ENCODE measurements around the gene ST3GAL4. TPM values are rescaled to one million over a fixed set of nuclear protein-coding genes. Genes with fewer than 3 reads are reported as not detected.

The ST3GAL4 gene
- total RNA-seq, 1 experiment from 2014 or later, result 54.0 TPM

DNA sequence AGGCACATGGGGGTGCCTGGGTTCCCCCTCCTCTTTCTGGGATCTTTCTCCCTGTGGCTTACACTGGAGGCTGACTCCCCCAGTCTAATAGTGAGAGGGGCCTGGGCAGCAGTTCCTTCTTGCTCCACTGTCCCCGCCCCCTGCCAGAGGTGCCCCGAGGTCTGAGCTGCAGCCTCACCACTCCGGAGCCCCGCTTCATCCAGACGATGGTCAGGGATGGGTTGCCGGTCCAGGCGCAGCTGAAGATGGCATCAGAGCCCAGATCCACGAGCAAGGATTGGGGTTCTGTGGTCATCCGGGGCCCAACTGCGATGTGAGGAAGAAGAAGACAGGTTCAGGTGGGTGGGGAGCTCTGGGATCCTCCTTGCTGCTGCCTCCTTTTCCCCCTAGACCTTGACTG, 91.1 kb downstream of the ST3GAL4 start:
- no peak for DNase-seq (ENCODE audit: low read depth)
- in situ Hi-C loops (cut with HindIII; ENCODE audit: low pct_unique_long_range_greater_than_20kb, low sequenced_read_pairs), result no loop called here

DNA sequence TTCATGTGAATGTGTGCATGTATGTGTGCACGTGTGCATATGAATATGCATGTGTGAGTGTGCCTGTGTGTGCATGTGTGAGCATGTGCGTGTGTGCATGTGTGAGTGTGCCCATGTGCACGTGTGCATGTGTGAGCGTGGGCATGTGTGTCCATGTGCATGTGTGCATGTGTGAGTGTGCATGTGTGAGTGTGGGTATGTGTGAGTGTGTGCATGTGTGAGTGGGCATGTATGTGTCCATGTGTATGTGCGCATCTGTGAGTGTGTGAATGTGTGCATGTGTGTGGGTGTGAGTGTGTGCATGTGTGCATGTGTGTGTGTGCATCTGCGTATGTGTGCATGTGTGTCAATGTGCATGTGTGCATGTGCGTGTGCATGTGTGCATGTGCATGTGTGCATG, 94.7 kb downstream of the ST3GAL4 start:
- in situ Hi-C loops (cut with HindIII; ENCODE audit: low pct_unique_long_range_greater_than_20kb, low sequenced_read_pairs), result no loop called here
- no peak for DNase-seq (ENCODE audit: low read depth)

DNA sequence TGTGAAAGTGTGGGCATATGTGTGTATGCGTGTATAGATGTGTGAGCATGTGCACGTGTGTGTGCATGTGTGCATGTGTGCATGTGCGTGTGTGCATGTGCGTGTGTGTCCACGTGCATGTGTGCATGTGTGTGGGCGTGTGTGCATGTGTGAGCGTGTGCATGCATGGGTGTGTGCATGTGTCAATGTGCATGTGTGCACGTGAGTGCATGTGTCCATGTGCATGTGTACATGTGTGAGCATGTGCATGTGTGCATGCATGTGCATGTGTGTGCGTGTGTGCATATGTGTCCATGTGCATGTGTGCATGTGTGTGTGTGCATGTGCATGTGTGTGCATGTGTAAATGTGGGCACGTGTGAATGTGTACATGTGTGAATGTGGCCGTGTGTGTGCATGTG, 95.3 kb downstream of the ST3GAL4 start:
- no peak for DNase-seq (ENCODE audit: low read depth)
- in situ Hi-C loops (cut with HindIII; ENCODE audit: low pct_unique_long_range_greater_than_20kb, low sequenced_read_pairs), result no loop called here

DNA sequence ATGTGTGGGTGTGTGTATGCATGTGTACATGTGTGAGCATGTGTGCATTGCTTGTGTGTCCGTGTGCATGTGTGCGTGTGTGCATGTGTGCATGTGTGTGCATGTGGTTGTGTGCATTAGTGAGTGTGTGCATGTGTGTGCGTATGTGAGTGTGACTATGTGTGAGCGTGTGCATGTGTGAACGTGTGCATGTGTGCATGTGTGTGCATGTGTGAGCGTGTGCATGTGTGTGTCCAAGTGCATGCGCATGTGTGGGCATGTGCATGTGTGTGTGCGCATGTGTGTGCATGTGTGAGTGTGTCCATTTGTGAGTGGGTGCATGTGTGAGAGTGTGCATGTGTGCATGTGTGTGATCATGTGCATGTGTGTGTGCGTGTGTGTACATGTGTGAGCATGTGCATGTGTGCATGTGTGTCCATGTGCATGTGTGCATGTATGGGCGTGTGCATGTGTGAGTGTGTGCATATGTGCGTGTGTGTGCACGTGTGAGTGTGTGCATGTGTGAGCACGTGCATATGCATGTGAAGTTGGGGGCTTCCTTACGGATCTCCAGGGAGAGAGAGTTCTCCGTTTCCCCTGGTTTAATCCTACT, 95.8 kb downstream of the ST3GAL4 start:
- in situ Hi-C loops (cut with HindIII; ENCODE audit: low pct_unique_long_range_greater_than_20kb, low sequenced_read_pairs), result no loop called here
- no peak for DNase-seq (ENCODE audit: low read depth)

DNA sequence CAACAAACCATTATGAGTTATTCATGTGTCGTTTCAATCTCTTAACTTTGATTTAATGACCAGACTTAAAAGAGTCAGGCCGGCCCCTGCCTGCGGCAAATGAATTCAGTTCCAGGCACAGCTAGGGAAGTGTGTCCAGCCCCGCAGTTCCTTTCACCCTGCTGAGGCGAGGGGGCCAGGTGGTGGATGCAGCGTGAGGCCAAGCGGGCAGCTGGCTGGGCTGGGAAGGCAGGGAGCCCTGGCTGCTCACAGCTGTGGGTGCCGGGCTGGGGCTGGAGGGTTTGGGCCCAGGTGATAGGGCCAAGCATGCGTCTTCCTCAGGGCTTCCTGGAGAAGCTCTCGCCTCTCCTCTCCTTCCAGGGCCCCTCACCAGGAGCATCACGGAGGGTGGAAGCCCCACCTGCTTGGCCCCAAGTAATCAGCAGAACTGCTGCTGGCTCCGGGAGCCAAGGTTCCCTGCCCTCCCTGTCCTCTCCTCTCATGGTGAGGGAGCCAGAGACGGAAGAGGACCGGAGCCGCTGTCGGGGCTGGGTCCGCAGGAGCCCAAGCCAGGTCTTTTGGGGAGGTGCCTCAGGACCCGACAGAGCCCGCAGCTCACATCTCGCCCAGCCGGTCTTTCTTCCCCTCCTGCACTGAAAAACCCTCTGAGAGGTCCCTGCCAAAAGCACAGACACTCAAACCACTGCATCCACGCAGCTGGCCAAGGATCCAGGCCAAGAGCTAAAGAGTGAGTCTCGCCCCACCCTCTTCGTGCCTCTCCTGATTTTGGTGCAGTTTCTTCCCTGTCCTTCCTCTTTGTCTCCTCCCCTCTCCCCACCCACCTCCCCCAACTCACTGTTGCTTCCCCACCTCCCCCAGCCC, 97.0 kb downstream of the ST3GAL4 start:
- in situ Hi-C loops (cut with HindIII; ENCODE audit: low pct_unique_long_range_greater_than_20kb, low sequenced_read_pairs), result no loop called here
- no peak for DNase-seq (ENCODE audit: low read depth)

DNA sequence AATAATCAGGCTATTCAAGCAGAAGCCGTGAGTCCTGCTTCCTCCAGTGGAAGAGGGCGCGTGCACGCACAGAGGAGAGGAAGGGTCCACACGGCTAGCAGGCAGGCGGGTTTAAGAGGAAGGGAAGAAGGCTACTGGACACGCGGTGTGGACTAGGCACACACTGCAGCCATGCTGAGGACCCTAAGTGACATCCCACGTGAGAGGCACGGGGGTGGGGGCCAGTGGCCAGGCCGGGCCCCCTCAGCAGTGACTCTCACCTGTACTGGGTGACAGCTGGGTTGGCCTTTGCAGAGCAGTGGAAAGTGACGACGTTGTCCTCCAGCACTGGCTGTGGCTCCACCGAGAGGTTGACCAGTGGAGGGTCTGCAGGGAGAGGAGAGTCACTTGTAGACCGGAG, 100.6 kb downstream of the ST3GAL4 start:
- in situ Hi-C loops (cut with HindIII; ENCODE audit: low pct_unique_long_range_greater_than_20kb, low sequenced_read_pairs), result no loop called here
- no peak for DNase-seq (ENCODE audit: low read depth)

DNA sequence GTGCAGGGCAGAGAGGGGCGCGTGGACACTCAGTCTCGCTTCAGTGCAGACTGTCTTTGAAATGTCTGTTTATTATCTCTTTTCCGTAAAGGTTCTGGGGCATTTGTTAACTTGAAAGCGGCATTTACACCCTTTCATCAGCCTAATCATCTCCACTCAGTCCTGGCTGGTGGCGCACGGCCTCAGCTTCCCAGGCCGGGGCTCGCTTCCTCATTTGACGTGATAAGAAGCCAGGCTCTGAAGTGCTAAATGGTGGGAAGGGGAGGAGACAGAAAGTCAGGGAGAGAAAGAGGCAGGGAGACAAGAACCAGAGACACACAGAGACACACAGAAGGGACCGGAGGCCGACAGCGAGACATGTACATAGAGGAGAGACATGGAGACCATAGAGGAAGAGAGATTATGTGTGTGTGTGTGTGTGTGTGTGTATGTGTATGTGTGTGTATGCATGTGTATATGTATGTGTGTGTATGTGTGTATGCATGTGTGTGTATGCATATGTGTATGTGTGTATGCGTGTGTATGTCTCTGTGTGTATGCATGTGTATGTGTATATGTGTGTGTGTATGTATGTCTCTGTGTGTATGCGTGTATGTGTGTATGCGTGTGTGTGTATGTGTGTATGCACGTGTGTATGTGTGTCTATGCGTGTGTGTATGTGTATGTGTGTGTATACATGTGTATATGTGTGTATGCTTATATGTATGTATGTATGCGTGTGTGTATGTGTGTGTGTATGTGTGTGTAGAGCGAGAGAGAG, 101.5 kb downstream of the ST3GAL4 start:
- in situ Hi-C loops (cut with HindIII; ENCODE audit: low pct_unique_long_range_greater_than_20kb, low sequenced_read_pairs), result no loop called here

DNA sequence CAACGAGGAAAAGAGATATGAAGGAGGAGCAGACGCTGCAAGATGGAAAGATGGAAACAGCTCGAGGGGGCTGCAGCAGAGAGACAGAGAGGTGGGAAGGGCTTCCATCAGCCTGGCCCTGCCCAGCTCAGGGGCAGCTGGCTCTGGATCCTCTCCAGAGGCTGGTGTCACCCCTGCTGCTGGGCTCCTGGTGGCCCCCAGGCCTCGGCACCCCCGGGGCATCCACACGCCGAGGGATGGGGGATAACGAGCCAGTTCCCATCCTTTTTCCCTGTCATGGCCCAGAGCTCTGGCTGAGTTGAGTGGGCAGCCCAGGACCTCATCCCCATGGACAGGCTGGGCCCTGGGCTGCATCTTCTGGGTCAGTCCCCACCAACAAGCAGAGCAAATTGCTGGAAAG, 102.3 kb downstream of the ST3GAL4 start:
- no peak for DNase-seq (ENCODE audit: low read depth)
- in situ Hi-C loops (cut with HindIII; ENCODE audit: low pct_unique_long_range_greater_than_20kb, low sequenced_read_pairs), result no loop called here

More for the DNA sequence above, 101.5 kb downstream of the ST3GAL4 start:
- no peak for DNase-seq (ENCODE audit: low read depth)

DNA sequence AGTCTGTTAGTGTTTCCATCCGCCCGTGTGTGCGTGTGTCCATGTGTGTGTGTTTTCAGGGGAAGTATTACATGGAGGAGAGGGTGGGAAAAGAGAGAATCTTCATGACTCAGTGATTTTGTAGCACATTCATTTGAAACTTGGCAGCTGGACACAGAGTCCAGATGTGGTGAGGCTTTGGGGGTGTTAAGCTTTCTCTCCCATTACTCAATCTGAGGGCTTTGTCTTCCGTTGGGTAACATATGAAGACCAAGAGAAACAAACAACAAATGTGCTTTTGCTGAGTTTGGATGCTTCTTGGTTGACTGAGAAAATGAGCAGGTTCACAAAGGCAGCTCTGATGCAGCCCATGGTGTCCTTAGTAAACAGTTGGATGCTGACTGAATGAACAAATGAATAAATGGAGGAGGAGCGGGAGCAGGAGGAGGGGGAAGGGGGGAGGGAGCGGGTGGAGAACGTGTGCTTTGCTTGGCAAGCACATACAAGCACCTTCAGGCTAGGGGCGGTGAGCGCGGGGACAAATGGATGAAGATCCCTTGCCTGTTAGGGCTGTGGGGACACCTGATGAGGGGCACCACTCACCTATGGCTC, 104.3 kb downstream of the ST3GAL4 start:
- DNase-seq (ENCODE audit: low read depth), result no peak
- in situ Hi-C loops (cut with HindIII; ENCODE audit: low pct_unique_long_range_greater_than_20kb, low sequenced_read_pairs), result no loop called here

DNA sequence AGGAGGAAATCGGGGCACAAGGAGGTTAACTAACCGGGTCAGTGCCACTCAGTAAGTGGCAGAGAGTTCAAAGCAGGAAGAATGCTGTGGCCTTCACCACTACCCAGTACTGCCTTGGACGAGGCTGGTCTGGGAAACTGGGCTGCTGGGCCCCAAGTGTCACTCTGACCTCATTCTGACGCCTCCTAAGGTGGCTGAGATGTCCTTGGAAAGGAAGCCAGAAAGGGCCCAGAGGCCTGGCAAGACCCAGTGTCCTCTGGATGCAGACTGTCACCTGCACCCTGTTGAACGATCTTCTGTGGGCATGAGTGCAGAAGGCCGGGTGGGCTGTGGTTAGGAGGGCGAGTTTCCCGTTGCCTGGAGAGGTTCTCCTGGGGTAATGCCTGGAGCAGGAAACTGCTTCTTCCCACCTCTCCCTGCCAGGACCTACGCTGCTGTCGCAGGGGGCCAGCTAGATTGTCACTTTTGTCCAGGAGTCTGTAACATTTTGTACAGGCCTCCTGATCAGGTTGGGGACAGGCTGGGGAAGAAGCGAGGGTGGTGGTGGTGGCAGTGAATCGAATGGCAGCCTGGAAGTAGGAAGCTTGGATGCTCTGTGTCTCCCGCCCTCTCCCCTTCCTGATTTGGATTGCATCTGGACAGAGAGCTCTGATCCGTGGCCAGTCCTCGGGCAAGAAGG, 105.1 kb downstream of the ST3GAL4 start:
- DNase-seq (ENCODE audit: low read depth), result no peak
- in situ Hi-C loops (cut with HindIII; ENCODE audit: low pct_unique_long_range_greater_than_20kb, low sequenced_read_pairs), result no loop called here

DNA sequence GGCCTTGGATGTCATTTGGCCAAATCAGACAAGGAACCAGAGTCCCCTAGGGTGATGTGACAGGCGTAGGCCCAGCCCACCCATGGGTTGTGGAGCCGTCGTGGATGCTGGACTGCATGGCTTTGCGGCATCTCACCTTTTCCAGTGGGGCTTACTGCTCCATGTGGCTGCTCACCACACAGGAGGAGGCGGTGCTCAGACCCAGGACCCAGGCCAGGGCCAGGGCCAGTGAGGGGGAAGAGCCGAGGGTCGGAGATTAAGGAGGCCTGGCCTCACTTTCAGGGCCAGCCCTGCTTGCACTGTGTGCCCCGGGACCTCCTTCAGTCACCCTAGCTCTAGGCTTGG, 105.6 kb downstream of the ST3GAL4 start:
- no peak for DNase-seq (ENCODE audit: low read depth)
- in situ Hi-C loops (cut with HindIII; ENCODE audit: low pct_unique_long_range_greater_than_20kb, low sequenced_read_pairs), result no loop called here

DNA sequence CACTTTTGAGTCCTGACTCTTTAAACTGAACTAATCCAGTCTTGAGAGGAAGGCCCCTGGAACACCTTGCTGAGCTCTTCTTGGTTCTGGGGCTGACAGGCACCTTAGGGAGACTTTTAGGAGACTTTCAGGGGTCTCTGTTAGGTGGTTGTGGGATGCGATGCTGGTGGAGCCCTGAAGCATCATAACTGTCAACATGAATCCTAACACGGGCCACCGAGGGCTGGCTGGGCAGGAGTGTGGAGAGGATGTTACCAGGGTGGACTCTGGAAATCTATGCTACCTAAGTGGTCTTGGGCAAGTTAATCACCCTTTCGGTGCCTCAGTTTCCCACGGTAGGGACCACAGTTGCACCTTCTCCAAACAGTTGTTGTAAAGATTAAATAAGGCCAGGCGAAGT, 106.5 kb downstream of the ST3GAL4 start:
- no peak for DNase-seq (ENCODE audit: low read depth)
- in situ Hi-C loops (cut with HindIII; ENCODE audit: low pct_unique_long_range_greater_than_20kb, low sequenced_read_pairs), result no loop called here

DNA sequence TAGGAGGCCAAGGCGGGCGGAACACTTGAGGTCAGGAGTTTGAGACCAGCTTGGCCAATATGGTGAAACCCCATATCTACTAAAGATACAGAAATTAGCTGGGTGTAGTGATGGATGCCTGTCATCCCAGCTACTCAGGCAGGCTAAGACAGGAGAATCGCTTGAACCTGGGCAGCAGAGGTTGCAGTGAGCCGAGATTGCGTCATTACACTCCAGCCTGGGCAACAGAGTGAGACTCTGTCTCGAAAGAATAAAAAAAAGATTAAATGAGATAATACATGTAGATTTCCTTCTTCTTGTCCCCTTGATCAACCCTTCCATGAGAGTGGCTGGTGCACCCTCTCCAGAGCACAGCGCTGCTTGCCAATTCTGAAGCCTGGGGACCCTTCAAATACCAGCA, 106.9 kb downstream of the ST3GAL4 start:
- no peak for DNase-seq (ENCODE audit: low read depth)
- in situ Hi-C loops (cut with HindIII; ENCODE audit: low pct_unique_long_range_greater_than_20kb, low sequenced_read_pairs), result no loop called here

Other genes starting within 250 kb of the ST3GAL4 start
- 9.2 and 11.7 TPM in 2 replicates for gene RPUSD4, start 144.0 kb upstream of the ST3GAL4 start, total RNA-seq (2014; rRNA removed; shearing (Covaris generic); ENCODE audit: low replicate concordance)
- gene FAM118B, start 143.9 kb upstream of the ST3GAL4 start, total RNA-seq (2014; rRNA removed; shearing (Covaris generic); ENCODE audit: low replicate concordance), result 2.3 and 5.7 TPM in 2 replicates
- gene SRPRA, start 86.8 kb upstream of the ST3GAL4 start, total RNA-seq (2014; rRNA removed; shearing (Covaris generic); ENCODE audit: low replicate concordance), result 51.0 and 57.5 TPM in 2 replicates
- 18.8 and 31.8 TPM in 2 replicates for gene FOXRED1, start 86.5 kb upstream of the ST3GAL4 start, total RNA-seq (2014; rRNA removed; shearing (Covaris generic); ENCODE audit: low replicate concordance)
- gene TIRAP, start 72.6 kb upstream of the ST3GAL4 start, total RNA-seq (2014; rRNA removed; shearing (Covaris generic); ENCODE audit: low replicate concordance), result 1.4 and 2.0 TPM in 2 replicates
- gene DCPS, start 51.6 kb upstream of the ST3GAL4 start, total RNA-seq (2014; rRNA removed; shearing (Covaris generic); ENCODE audit: low replicate concordance), result 12.3 and 17.1 TPM in 2 replicates

Measured in Caki2 (cell line).